Measurements from ENCODE around the gene NPAS3.

DNA sequence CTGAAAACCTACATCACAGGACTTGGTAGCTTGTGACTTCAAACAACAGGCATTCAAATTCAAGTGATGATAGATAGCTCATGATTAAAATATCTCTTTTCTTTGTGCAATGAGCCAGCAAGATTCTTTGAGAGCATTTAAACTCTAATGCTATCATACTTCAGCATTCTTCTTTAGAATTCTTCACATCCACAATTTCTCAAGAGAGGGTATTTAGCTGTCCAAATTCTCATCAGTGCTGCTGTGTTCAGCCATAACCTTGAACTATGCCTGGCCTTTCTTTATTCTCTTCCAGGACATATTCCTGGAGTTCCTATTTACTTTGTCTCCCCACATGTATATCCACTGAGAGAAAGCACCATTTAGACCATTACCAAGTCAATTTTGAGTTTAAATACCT, 691.1 kb downstream of the NPAS3 start:
- TF ChIP-seq, protein P1, sequence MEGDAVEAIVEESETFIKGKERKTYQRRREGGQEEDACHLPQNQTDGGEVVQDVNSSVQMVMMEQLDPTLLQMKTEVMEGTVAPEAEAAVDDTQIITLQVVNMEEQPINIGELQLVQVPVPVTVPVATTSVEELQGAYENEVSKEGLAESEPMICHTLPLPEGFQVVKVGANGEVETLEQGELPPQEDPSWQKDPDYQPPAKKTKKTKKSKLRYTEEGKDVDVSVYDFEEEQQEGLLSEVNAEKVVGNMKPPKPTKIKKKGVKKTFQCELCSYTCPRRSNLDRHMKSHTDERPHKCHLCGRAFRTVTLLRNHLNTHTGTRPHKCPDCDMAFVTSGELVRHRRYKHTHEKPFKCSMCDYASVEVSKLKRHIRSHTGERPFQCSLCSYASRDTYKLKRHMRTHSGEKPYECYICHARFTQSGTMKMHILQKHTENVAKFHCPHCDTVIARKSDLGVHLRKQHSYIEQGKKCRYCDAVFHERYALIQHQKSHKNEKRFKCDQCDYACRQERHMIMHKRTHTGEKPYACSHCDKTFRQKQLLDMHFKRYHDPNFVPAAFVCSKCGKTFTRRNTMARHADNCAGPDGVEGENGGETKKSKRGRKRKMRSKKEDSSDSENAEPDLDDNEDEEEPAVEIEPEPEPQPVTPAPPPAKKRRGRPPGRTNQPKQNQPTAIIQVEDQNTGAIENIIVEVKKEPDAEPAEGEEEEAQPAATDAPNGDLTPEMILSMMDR (IDR thresholded peaks at IDR 0.05), result no peak
- TF ChIP-seq POLR2A (IDR thresholded peaks at IDR 0.05) (no peak), EP300 (IDR thresholded peaks at IDR 0.05) (no peak)

All from tibial nerve (tissue), 4 donors.